GM18907 (cell line): Measurements from ENCODE around the gene TRMO.

Experiments used
- ATAC-seq: cut with Tn5 transposase; IDR thresholded peaks from one replicate; pipeline ENCODE4 v1.9.1; 2021; ENCODE audit warnings: mild to moderate bottlenecking, moderate library complexity; ENCODE audit not compliant: unreplicated experiment

Gene TRMO

DNA sequence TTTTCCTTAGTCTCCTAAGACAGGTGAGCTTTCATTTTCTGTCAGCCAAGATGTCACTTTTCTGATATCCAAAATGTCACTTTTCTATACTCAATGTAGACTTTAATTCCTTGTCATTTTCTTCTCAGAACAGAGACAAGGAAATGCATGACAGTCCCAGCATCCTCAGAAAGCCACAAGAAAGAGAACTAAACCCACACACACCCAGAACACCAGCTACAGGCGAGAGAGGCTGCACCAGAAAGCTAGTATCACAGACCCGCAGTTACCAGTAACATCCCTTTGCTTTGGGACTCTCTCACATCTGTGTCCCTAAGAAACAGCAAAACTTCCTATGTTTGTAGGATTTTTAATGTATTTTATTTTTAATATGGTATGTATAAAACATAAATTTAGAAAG is 17.1 kb downstream of the TRMO start:
- ATAC-seq, result no peak

DNA sequence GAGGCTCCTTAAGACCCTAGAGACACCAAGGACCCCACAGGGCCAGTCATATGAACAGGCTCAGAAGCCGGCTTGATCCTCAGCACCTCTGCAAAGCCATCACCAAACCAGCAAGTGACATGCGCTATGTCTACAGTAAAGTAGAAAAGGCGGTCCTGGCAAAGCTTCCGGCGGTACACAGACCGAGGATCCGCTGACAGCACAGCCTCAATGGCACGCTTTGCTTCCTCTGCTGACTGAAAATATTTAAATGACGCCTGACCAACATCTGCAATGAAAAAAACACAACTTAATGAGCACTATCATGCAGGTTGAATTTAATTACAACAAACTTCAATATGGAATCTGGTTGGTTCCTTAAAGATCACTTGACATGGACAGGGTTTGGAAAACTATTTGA is 17.6 kb downstream of the TRMO start:
- no peak for ATAC-seq

DNA sequence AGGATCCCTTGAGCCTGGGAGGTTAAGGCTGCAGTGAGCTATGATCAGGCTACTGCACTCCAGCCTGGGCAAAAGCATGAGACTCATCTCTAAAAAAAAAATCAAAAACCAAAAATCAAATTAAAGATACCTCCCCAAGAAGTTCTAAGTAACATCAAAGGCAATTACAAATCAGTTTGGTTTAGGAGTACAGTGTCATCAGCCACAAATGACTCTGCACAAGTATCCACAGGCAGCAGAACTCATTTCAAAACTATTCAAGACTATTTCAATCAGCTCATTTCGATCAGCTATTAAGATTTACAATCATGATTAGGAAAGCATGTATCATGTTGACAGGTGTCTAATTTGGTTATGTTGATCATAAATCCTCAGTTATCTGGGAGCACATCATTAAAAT is 19.1 kb downstream of the TRMO start:
- ATAC-seq, result no peak

DNA sequence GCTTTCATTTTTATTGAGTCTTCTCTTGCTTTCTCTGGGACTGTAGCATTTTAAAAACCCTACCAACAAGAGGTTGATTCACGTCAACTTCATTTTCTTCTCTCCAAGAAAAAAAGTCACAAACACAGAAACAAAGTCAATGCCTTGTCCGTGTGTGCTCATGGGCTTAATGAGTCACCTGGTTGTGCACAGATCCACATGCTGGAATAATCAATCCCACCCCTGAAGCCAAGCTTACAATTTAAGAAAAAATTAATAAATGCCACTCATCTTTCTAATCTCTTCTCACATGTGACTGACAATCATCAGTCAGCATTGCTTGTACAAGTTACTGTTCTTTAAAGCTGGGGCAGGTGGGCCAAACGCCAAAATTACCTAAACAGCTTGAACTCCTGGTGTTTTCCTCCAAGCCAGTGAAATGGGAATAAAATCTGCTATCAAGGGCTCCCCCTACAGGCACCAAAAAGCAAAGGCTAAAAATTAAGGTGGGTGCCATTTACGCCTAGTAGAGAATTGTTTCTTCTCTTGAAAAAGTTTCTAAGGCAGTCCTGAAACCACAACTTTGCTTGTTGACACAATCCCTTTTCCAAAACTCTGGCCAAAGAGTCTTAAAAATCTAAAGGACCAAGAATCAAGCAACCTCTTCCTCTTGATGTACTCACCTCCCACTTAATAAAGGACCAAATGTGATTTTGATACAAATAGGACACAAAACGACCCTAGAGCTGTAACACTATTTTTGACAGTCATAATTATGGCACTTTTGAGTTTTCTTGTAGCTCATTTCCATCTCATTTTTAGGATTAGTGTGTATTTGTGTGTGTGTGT is 21.3 kb downstream of the TRMO start:
- no peak for ATAC-seq

DNA sequence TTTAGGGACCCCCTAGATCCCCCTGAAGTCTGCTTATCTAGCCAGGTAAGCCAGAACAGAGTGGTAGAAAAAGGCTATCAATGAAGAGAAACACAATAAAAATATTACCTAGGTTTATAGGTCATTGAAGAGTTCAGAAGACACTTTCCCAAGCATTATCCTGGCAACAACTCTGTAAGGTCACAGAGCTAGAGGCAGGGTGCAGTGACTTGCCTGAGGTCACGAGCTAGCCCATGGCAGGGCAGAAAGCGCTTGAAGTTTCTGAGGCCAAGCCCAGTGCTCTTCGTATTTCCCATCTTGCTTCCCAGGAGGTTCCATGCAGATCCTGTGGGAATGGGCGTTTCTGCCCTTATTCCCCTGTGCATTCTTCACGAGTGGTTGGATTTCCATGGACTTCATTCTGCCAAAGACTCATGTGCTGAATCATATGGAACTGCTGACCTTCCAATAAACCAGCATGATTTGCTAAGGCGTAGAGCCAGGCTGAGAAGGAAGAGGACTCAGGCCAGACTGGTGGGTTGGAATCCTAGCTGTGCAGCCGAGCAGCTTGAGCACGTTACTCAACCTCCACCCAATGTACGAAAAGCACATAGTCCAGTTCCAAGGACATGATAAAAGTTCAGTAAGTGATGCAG is 22.1 kb downstream of the TRMO start:
- ATAC-seq, result no peak

DNA sequence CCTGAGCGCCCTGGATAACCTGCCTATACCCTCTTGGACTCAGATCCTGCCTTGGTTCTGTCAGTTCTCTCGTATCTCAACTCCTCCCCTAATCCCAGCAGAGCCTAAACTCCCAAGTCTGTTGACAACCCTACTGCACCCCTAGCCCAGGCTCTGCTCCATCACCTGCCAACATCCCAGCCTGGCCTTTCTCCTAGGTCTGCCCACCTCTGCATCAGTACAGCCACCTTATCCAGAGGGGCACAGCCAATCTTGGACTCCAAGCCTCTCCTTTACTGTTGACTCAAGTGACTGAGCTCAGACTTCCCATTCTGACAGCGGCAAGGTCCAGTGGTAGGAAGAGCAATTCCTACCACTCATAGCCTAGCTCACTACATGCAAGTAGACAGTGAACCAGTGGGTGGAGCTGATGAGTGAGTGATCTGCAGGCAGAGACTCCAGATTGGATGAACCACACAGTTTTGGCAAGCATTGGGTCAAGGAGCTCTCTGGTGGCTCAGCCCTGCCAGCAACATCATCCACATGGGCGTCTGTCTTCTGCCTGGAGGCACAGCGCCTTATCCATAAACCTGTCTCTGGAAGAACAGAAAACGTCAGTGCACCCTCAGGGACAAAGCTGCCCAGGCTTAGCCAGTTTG is 26.5 kb downstream of the TRMO start:
- no peak for ATAC-seq

DNA sequence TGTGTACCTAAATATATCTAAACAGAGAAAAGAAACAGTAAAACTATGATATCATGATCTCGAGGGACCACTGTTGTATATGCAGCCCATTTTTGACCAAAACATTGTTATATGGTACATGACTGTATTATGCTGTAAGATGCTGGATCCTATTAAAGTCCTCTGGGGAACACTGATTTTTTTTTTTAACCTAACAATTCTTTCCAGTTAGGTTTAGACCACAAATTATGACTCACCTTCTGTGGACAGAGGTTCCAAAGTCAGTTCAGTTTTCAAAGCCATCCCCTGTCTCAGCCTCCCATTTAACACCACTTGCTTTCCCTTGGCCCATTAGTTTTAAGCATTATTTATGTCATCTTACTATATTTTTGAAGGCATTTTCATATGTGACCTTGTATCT is 27.1 kb downstream of the TRMO start:
- ATAC-seq, result no peak

DNA sequence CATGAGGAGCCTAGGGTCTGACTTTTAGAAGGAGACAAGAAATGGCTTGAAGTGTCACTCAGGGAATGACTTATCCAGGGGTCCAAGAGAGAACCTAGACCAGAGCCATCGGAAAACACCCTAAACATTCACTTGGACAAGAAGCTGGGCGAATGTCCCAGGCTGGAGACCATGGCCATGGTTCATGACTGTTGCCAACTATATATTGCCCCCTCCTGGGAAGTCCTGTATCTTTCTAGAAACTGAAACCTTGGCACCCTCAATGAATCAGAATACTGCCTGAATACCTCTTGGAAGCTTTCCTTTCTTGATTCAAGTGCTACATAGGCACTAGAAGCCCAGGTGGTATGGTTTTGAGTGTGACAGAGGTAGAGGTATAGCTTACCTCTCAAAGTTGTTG is 29.9 kb downstream of the TRMO start:
- no peak for ATAC-seq

DNA sequence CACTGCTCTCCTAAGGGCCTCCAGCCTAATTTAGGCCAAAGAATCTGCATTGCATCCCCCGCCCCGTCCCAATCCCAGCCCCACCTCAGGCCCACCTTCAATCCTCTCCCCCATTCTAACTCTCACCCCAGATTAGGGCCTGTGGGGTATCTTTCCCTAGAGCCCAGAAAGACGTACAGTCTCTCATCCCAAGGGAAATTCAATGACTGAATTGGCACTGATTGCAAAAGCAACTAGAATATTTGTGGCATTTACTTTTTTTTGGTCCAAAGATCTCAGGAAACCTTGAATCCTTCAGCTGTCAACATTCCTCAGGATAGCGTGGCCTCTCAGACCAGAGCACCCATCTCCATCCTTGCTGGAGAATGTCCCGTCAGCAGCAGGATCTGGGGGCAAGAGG is 30.6 kb downstream of the TRMO start:
- no peak for ATAC-seq

DNA sequence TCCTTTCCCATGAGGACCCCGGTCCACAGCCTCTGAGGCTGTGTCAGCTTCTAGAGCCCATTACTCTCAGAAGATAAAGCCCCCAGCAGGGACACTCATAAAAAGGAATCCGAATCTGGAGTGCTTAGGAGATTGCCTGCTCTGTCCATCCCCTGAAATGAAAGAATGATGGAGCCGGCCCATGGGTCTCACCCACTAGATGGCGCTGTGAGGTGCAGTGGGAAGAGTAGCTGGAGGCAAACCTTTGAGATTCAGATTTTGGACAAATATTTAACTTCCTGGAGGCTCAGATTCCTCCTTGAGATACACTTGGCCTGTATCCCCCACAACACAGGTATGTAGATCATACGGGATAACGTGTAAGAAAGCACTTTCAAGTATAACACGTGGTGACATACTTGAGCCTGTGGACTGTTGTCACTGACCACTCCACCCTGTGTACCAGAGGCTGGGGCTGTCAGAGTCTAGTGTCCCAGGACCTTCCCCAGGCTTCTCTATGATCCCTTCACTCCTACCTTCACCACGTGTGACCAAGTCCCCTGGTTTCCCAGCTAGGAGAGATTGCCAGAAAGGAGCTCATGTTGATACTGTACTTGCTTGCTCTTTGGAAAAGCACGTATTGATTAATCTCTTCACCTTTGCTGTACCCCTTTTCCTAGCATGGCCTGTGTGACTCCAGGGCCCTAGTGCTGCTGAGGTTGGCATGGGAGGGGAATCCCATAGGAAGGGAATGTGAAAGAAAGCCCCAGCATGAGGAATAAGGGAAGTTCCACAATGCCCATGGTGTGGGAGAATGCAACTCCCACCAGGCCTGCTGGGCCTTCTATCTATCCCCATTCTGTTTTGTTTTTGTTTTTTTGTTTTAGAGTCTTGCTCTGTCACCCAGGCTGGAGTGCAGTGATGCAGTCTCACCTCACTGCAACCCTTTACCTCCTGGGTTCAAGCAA is 32.1 kb downstream of the TRMO start:
- ATAC-seq, result no peak

DNA sequence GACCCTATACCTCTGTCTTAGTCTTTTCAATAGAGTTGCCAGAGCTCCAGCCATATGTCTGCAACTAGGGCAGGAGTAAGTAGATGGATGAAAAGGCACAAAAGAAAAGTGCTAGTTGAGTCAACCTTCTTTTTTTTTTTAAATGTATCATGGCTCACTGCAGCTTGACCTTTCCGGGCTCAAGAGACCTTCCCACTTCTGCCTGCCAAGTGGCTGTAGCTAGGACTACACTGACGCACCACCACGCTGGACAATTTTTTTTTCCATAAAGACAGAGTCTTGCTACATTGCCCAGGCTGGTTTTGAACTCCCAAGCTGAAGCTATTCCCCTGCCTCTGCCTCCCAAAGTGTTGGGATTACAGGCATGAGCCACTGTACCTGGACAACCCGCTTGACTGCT is 42.0 kb downstream of the TRMO start:
- no peak for ATAC-seq

DNA sequence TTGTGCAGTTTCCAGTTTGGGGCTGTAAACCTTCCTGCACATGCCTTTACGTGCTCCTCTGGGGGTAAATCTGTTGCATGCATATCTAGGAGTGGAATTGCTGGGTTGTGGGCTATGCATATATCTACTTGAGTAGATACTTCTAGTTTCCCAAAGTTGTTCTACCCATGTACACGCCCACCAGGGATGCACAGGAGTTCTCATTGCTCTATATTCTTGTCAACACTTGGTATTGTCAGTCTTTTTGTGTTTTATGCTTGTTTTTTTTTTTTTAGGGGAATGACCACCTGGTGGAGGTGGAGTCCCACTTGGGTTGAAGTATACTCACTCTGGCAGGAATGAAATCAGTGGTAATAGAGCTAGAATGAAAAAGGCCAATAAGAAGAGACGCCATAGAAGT is 46.2 kb downstream of the TRMO start:
- ATAC-seq, result no peak

DNA sequence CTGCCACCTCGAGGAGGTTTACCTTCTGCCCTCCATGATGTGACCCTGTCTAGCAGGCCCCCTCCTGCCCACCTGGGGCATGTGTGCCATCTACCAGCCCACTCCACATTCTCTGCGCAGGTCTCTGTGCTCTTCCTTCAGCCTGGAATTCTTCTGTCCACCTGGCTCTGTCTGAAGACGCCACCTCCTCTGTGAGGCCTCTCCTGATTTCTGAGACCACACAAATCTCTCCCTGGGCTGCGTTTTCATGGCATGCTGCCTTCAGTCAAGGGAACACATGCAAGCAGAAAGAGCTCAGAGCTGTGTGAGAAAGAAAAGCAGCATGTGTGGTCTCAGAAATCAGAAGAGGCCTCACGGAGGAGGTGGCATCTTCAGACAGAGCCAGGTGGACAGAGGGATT is 47.2 kb downstream of the TRMO start:
- ATAC-seq, result no peak

DNA sequence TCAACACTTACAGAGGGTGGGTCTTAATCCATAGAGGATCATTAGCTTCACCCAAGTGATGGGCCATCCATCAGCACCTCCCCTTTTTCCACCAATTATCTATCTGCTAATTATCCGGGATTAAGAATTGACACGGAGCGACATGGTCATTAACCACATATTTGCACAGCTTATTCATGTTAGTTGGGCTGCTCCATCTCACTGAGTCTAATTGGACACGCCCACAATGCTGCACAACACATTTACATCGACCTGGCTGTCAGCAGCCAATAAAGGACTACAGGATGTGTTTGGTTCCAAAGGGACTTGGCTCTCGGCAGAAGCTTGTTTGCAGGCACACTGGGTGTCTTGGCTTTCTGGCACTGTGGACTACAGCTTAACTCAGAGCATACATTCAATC is 47.7 kb downstream of the TRMO start:
- no peak for ATAC-seq

DNA sequence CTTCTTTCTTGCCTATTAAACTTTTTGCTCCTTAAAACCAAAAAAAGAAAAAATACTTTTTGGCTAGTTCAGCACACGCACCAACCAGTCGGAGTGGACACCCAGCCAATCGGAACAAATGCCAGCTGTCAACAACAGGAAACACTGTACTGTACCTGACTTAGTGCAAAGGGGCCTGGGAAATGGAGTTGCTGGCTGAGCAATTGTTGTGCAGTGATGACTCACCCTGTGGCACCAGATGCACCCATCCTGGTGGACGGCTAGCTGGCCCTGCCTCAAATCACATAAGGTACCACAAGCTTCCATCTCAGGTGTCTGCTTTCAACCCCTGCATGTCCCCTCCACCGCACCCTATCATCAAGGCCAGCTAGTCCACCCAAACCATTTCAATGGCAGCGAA is 48.4 kb downstream of the TRMO start:
- no peak for ATAC-seq

DNA sequence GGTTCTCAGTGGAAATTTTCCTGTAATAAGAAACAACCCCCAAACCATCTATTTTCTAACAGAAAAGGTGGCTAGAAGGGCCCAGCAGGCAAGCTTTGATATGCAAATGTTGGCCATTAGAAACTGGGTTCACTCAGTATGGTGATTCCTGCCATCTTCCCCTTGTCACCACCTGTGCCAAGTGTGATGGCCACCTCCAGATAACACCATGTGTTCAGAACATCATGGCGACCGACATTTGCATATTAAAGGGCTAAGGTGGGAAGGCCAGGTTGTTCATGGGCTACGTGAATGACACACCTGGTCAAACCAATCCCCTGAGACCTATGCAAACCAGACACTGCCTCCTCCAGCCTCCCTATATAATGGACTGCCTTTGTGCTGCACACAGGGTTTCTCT is 48.9 kb downstream of the TRMO start:
- ATAC-seq, result no peak

DNA sequence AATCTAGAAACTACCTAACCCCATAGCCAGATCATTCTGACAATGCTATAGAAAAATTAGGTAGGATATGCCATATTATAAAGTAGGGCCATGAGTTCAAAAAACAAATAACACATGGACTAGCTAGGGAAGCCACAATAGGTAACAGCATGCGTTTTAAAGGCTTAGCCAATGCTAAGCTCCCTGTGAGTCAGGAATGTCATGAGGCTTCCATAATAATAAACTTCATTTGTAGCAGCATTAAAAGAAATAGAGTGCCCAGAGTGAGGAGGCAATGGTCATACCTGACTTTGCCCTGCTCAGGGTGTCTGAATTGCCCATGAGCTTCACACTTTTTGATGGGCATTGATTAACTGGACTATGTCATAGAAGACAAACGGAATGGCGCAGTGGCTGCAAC is 53.4 kb downstream of the TRMO start:
- ATAC-seq, result no peak

DNA sequence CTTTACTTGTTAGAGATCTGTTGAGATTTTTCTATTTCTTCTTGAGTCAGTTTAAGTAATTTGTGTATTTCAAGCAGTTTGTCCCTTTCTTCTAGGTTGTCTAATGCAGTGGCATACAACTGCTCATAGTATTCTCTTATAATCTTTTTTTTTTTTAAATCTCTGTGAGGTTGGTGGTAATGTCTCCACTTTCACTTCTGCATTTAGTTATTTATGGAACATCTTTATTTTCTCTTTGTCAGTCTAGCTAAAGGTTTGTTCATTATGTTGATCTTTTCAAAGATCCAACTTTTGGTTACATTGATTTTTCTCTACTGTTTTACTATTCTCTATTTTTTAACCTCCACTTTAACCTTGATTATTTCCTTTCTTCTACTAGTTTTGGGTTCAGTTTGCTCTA is 55.5 kb downstream of the TRMO start:
- no peak for ATAC-seq

DNA sequence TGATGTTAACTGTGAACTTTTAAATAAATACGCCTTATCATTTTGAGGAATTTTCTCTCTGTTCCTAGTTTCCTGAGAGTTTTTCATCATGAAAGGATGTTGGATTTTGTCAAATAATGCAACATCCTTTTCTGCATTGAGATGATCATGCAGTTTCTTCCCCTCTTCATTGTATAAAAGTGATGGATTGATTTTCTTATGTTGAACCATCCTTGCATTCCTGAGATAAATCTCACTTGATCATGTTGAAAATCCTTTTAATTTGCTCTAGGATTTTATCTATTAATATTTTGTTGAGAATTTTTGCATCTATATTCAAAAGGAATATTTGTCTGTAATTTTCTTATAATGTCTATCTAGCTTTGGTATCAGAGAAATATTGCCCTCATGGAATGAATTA is 56.0 kb downstream of the TRMO start:
- ATAC-seq, result no peak

DNA sequence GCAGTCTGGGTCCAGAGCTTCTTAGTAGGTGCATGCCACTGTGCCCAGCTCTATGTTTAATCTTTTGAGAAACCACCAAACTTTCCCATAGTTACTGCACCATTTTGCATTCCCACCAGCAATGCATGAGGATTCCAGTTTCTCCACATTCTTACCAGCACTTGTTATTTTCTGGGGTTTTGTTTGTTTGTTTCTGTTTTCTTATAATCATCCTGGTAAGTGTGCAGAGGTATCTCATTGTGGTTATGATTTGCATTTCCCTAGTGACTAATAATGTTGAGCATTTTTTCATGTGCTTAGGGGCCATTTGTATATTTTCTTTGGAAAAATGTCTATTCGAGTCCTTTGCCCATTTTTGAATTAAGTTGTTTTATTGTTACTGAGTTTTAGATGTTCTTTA is 57.9 kb downstream of the TRMO start:
- ATAC-seq, result no peak

DNA sequence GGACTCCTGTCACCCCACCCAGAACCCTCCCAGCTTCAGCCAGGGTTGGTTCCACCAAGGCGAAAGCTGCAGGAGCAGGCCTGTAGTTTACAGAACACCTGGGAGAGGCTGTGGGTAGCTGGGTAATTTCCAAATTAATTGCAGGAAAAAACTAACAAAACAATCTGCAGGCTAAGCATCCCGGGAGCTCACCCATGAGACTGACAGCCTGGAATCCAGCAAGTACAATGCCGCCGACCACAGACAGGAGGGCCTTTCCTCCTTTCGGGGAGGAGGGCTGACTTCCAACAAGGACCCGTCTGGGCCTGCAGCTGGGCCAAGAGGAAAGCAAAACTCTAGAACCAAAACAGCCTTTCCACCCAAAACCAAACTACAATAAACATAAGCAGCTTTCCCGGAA is 59.0 kb downstream of the TRMO start:
- ATAC-seq, result no peak
